PC-3 (cell line): ENCODE results near the gene CES2.

ENCODE experiments used
- CTCF ChIP-seq: fragments of 300-600 bp; sonication (generic); conservative IDR thresholded peaks from 2 replicates; pipeline ENCODE4 v1.5.1; 2017; ENCODE audit warnings: antibody characterized with exemption, low read depth, mild to moderate bottlenecking, low read length
- EZH2 ChIP-seq: fragments of 300-600 bp; sonication (generic); IDR thresholded peaks from one replicate; pipeline ENCODE4 v1.6.1; 2017; ENCODE audit warnings: antibody characterized with exemption, mild to moderate bottlenecking, low read length; ENCODE audit not compliant: unreplicated experiment

- TF ChIP-seq CTCF (no peak), EZH2 (no peak)
Observed at GRCh38 chr16:66933776-66934137, 1.6 kb upstream of the CES2 start.
